ENCODE data around the gene LOX. TPM values are rescaled to one million over a fixed set of nuclear protein-coding genes. Genes with fewer than 3 reads are reported as not detected.

Gene LOX
- total and polyA plus RNA-seq, 9 of the 15 experiments (the other 6 are each of a cell fraction or from before 2014, with no cell fraction given), result 0.06 to 0.09 TPM; not detected in 7

DNA sequence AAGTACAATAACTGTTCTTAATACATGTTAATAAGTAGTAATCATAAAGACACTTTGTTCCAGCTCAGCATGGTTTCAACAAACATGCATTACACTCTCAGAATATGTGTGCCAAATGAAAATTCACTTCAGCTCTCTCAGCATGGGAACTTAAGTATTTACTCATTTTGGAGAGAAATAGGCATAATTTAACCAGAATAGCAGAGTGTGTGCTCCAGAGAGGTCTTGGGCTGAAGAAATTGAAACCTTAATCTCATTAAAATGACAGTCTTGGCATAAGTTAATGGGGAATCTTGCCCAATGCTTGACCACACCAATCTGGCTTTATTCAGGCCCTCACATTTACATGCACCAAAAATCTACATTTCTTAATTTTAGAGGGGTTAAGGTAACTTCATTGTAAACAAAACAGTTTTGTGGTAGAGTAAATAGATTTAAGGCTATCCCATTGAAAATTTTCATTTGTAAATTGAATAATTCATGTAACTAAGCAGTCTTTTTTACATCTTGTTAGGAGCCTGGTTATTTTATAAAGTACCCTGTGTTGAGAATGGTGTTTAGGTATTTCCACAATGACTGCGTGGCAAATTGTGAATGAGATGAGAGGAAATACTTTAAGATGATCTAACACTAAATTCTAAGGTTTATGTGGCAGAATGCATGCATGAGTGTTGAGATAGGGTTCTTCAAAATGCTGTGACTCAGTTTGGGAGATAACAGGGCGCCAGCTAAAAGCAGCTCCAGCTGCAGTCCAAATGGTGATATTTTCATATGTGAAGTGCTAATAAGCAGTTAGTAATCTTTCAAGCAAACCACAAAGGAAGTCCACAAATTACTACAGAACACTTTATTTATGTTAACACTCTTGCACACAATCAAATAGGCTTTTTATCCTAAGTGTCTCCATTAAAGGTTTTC lies 11.3 kb upstream of the LOX start (continued):
- TF ChIP-seq BRCA1 (IDR thresholded peaks at IDR 0.05), result no peak
- TF ChIP-seq BRCA1 (CRISPR knock-in tag; IDR thresholded peaks at IDR 0.05), result no peak
- no peak for TF ChIP-seq ZNF280A (IDR thresholded peaks at IDR 0.05; ENCODE audit: low read depth, partially characterized antibody)
- TF ChIP-seq IRF1 (CRISPR knock-in tag; IDR thresholded peaks at IDR 0.05; ENCODE audit: borderline replicate concordance), result no peak
- TF ChIP-seq ZNF175 (CRISPR knock-in tag; IDR thresholded peaks at IDR 0.05; ENCODE audit: low read depth), result 0 out of 2 replicates have a peak, but pooled peaks have one; percentile 48
- TF ChIP-seq DACH1 (IDR thresholded peaks at IDR 0.05; ENCODE audit: partially characterized antibody), result peak; percentile 59
- TF ChIP-seq, protein P1, sequence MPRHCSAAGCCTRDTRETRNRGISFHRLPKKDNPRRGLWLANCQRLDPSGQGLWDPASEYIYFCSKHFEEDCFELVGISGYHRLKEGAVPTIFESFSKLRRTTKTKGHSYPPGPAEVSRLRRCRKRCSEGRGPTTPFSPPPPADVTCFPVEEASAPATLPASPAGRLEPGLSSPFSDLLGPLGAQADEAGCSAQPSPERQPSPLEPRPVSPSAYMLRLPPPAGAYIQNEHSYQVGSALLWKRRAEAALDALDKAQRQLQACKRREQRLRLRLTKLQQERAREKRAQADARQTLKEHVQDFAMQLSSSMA (CRISPR knock-in tag; IDR thresholded peaks at IDR 0.05), result no peak
- TF ChIP-seq HBP1 (CRISPR knock-in tag; IDR thresholded peaks at IDR 0.05), result no peak
- no peak for TF ChIP-seq ZNF146 (CRISPR knock-in tag; IDR thresholded peaks at IDR 0.05; ENCODE audit: unreplicated experiment)
- TF ChIP-seq SMARCA5 (IDR thresholded peaks at IDR 0.05), result no peak
- peak in 1 of 2 experiments; percentile 36; a peak in 1 of 4 replicates for TF ChIP-seq KDM1A (IDR thresholded peaks at IDR 0.05)
- TF ChIP-seq CBFA2T3 (IDR thresholded peaks at IDR 0.05), result peak; percentile 89
- TF ChIP-seq ZNF239 (CRISPR knock-in tag; IDR thresholded peaks at IDR 0.05), result no peak
- peak; percentile 81 for TF ChIP-seq SMARCA4 (IDR thresholded peaks at IDR 0.05)
- TF ChIP-seq, protein P2, sequence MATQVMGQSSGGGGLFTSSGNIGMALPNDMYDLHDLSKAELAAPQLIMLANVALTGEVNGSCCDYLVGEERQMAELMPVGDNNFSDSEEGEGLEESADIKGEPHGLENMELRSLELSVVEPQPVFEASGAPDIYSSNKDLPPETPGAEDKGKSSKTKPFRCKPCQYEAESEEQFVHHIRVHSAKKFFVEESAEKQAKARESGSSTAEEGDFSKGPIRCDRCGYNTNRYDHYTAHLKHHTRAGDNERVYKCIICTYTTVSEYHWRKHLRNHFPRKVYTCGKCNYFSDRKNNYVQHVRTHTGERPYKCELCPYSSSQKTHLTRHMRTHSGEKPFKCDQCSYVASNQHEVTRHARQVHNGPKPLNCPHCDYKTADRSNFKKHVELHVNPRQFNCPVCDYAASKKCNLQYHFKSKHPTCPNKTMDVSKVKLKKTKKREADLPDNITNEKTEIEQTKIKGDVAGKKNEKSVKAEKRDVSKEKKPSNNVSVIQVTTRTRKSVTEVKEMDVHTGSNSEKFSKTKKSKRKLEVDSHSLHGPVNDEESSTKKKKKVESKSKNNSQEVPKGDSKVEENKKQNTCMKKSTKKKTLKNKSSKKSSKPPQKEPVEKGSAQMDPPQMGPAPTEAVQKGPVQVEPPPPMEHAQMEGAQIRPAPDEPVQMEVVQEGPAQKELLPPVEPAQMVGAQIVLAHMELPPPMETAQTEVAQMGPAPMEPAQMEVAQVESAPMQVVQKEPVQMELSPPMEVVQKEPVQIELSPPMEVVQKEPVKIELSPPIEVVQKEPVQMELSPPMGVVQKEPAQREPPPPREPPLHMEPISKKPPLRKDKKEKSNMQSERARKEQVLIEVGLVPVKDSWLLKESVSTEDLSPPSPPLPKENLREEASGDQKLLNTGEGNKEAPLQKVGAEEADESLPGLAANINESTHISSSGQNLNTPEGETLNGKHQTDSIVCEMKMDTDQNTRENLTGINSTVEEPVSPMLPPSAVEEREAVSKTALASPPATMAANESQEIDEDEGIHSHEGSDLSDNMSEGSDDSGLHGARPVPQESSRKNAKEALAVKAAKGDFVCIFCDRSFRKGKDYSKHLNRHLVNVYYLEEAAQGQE (IDR thresholded peaks at IDR 0.05; ENCODE audit: borderline replicate concordance), result peak; percentile 33; the same call in 1 of the 2 replicates
- TF ChIP-seq, protein P2 (CRISPR knock-in tag; IDR thresholded peaks at IDR 0.05; ENCODE audit: low read depth), result no peak

All from K562 (cell line).